GM12878 (cell line): ENCODE data around the gene LDLRAP1. TPM values are rescaled to one million over a fixed set of nuclear protein-coding genes. Genes with fewer than 3 reads are reported as not detected.

ENCODE experiments used
- CHD1 ChIP-seq: IDR thresholded peaks from 2 replicates; pipeline ENCODE4 v1.6.1; 2012; ENCODE audit warnings: low read depth, low read length, improper control_type of control experiment
- CREB1 ChIP-seq: IDR thresholded peaks from 2 replicates; pipeline ENCODE4 v1.6.1; 2012; ENCODE audit warnings: low read depth, mild to moderate bottlenecking, inconsistent platforms
- ETV6 ChIP-seq, 2 experiments: fragments of 450-650 bp in 1 of 2; IDR thresholded peaks in 1 of 2; conservative IDR thresholded peaks in 1 of 2; 2 replicates each; pipeline ENCODE4 v1.6.1; 2014; ENCODE audit warnings: antibody characterized with exemption in 1 of 2, borderline replicate concordance in 1 of 2, low read depth in 1 of 2, mild to moderate bottlenecking in 1 of 2, moderate library complexity in 1 of 2
- GABPA ChIP-seq: IDR thresholded peaks from 2 replicates; pipeline ENCODE4 v1.6.1; 2014; ENCODE audit warnings: antibody characterized with exemption, low read depth, mild to moderate bottlenecking, inconsistent platforms
- HDAC6 ChIP-seq: fragments of 200-600 bp; sonication (generic); IDR thresholded peaks from one replicate; pipeline ENCODE4 v1.8.0; 2017; ENCODE audit warnings: antibody characterized with exemption; ENCODE audit not compliant: unreplicated experiment
- JUNB ChIP-seq: IDR thresholded peaks from 2 replicates; pipeline ENCODE4 v1.6.1; 2016; ENCODE audit warnings: antibody characterized with exemption, mild to moderate bottlenecking
- KLF5 ChIP-seq: fragments of 450-650 bp; IDR thresholded peaks from 2 replicates; pipeline ENCODE4 v1.6.1; 2014; ENCODE audit warnings: mild to moderate bottlenecking; ENCODE audit not compliant: partially characterized antibody
- LARP7 ChIP-seq: fragments of 450-650 bp; IDR thresholded peaks from 2 replicates; pipeline ENCODE4 v1.6.1; 2017; ENCODE audit warnings: mild to moderate bottlenecking
- NR2F1 ChIP-seq: fragments of 450-650 bp; conservative IDR thresholded peaks from 2 replicates; pipeline ENCODE4 v1.6.1; 2017; ENCODE audit warnings: mild to moderate bottlenecking
- PKNOX1 ChIP-seq: fragments of 450-650 bp; IDR thresholded peaks from 2 replicates; pipeline ENCODE4 v1.6.1; 2016; ENCODE audit warnings: mild to moderate bottlenecking
- POLR2AphosphoS5 ChIP-seq: IDR thresholded peaks from 2 replicates; pipeline ENCODE4 v1.6.1; 2011; ENCODE audit warnings: mild to moderate bottlenecking, low read length, inconsistent platforms
- RB1 ChIP-seq: fragments of 450-650 bp; formaldehyde crosslinking; IDR thresholded peaks from 2 replicates; pipeline ENCODE4 v1.6.1; 2017; ENCODE audit warnings: mild to moderate bottlenecking, borderline replicate concordance
- SIX5 ChIP-seq: IDR thresholded peaks from 2 replicates; pipeline ENCODE4 v1.6.1; 2011; ENCODE audit warnings: mild to moderate bottlenecking, low read depth, low read length, moderate library complexity; ENCODE audit not compliant: severe bottlenecking
- SREBF2 ChIP-seq: IDR thresholded peaks from 2 replicates; pipeline ENCODE4 v1.6.1; 2012; ENCODE audit warnings: mild to moderate bottlenecking, low read length
- SUPT20H ChIP-seq: IDR thresholded peaks from 2 replicates; pipeline ENCODE4 v1.6.1; 2011; ENCODE audit warnings: low read depth, mild to moderate bottlenecking, low read length, moderate library complexity, borderline replicate concordance; ENCODE audit not compliant: control insufficient read depth
- TAF1 ChIP-seq: IDR thresholded peaks from 2 replicates; pipeline ENCODE4 v1.6.1; 2011; ENCODE audit warnings: mild to moderate bottlenecking, low read depth, low read length, borderline replicate concordance
- TBL1XR1 ChIP-seq: IDR thresholded peaks from 2 replicates; pipeline ENCODE4 v1.6.1; 2012; ENCODE audit warnings: low read depth, low read length, improper control_type of control experiment
- ZNF207 ChIP-seq: fragments of 450-650 bp; IDR thresholded peaks from 2 replicates; pipeline ENCODE4 v1.6.1; 2014; ENCODE audit warnings: antibody characterized with exemption, mild to moderate bottlenecking, borderline replicate concordance
- ZSCAN29 ChIP-seq: fragments of 450-650 bp; IDR thresholded peaks from 2 replicates; pipeline ENCODE4 v1.6.1; 2017; ENCODE audit warnings: mild to moderate bottlenecking, moderate library complexity
- polyA plus RNA-seq, 11 experiments: library from polyadenylated mRNA; depleted of rRNA in 4 of 11; unstranded in 6 of 11; stranded (reverse) in 5 of 11; fragments of >200 nt; fragmentation: Nextera tagmentation in 4 of 11; fragmentation: Illumina TruSeq in 1 of 11; extraction: Ambion mirVana in 4 of 11; extraction: Trizol in 1 of 11; gene quantifications; 1 replicate in 1 of 11; 2 replicates in 10 of 11; pipeline versions ENCODE4 v1.2.1 to v1.2.3, GENCODE V29; 2011 to 2016; ENCODE audit warnings: inconsistent platforms in 2 of 11, missing spikeins in 2 of 11, low read depth in 1 of 11
- total RNA-seq, 4 experiments: library from RNA; depleted of rRNA in 3 of 4; stranded (reverse); fragments of >200 nt in 3 of 4; fragmentation: Illumina TruSeq in 1 of 4; extraction: Trizol in 1 of 4; gene quantifications; 2 replicates each; pipeline versions ENCODE4 v1.2.1 to v1.2.3, GENCODE V29; 2013 to 2021
- TF ChIP-seq, protein P1 (sequence below): IDR thresholded peaks from 2 replicates; pipeline ENCODE4 v1.6.1; 2012; ENCODE audit warnings: mild to moderate bottlenecking, low read depth, low read length
- TF ChIP-seq, protein P2 (sequence below), 3 experiments: IDR thresholded peaks in 2 of 3; conservative IDR thresholded peaks in 1 of 3; 2 replicates each; pipeline ENCODE4 v1.5.1; 2011; ENCODE audit warnings: low read depth in 3 of 3, low read length in 3 of 3, mild to moderate bottlenecking in 3 of 3, control low read depth in 2 of 3, moderate library complexity in 2 of 3, inconsistent platforms in 1 of 3, mixed read lengths in 1 of 3; ENCODE audit not compliant: control insufficient read depth in 2 of 3, insufficient read depth in 1 of 3; ENCODE audit errors: extremely low read depth in 1 of 3
- TF ChIP-seq, protein P3 (sequence below): IDR thresholded peaks from 2 replicates; pipeline ENCODE4 v1.6.1; 2011; ENCODE audit warnings: borderline replicate concordance, low read depth, mild to moderate bottlenecking, moderate library complexity, mixed read lengths, low read length; ENCODE audit not compliant: insufficient read depth; ENCODE audit errors: extremely low read length

Gene LDLRAP1
- total and polyA plus RNA-seq, 10 of the 15 experiments (the other 5 are each of a cell fraction or from before 2014, with no cell fraction given), result 0.43 to 37.6 (median 22.0) TPM

- TF ChIP-seq NR2F1 (peak; percentile 48), SREBF2 (no peak), POLR2AphosphoS5 (0 out of 2 replicates have a peak, but pooled peaks have one; percentile 40), CREB1 (0 out of 2 replicates have a peak, but pooled peaks have one; percentile 29), JUNB (peak; percentile 37; the same call in 1 of the 2 replicates), TBL1XR1 (0 out of 2 replicates have a peak, but pooled peaks have one; percentile 36), GABPA (no peak), SIX5 (no peak), ETV6 (conservative IDR thresholded peaks at IDR 0.05 in 1 of 2, IDR thresholded peaks at IDR 0.05 in 1 of 2; ENCODE audit: borderline replicate concordance in 1 of 2, low read depth in 1 of 2) (peak in 1 of 2 experiments; percentile 35; a peak in 1 of 4 replicates), ZSCAN29 (no peak), PKNOX1 (no peak; the same call in 1 of the 2 replicates), HDAC6 (no peak), TAF1 (no peak), RB1 (no peak), CHD1 (no peak), KLF5 (no peak), LARP7 (no peak), SUPT20H (no peak), ZNF207 (no peak)
- TF ChIP-seq, protein P1, sequence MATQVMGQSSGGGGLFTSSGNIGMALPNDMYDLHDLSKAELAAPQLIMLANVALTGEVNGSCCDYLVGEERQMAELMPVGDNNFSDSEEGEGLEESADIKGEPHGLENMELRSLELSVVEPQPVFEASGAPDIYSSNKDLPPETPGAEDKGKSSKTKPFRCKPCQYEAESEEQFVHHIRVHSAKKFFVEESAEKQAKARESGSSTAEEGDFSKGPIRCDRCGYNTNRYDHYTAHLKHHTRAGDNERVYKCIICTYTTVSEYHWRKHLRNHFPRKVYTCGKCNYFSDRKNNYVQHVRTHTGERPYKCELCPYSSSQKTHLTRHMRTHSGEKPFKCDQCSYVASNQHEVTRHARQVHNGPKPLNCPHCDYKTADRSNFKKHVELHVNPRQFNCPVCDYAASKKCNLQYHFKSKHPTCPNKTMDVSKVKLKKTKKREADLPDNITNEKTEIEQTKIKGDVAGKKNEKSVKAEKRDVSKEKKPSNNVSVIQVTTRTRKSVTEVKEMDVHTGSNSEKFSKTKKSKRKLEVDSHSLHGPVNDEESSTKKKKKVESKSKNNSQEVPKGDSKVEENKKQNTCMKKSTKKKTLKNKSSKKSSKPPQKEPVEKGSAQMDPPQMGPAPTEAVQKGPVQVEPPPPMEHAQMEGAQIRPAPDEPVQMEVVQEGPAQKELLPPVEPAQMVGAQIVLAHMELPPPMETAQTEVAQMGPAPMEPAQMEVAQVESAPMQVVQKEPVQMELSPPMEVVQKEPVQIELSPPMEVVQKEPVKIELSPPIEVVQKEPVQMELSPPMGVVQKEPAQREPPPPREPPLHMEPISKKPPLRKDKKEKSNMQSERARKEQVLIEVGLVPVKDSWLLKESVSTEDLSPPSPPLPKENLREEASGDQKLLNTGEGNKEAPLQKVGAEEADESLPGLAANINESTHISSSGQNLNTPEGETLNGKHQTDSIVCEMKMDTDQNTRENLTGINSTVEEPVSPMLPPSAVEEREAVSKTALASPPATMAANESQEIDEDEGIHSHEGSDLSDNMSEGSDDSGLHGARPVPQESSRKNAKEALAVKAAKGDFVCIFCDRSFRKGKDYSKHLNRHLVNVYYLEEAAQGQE, result no peak
- TF ChIP-seq, protein P2, sequence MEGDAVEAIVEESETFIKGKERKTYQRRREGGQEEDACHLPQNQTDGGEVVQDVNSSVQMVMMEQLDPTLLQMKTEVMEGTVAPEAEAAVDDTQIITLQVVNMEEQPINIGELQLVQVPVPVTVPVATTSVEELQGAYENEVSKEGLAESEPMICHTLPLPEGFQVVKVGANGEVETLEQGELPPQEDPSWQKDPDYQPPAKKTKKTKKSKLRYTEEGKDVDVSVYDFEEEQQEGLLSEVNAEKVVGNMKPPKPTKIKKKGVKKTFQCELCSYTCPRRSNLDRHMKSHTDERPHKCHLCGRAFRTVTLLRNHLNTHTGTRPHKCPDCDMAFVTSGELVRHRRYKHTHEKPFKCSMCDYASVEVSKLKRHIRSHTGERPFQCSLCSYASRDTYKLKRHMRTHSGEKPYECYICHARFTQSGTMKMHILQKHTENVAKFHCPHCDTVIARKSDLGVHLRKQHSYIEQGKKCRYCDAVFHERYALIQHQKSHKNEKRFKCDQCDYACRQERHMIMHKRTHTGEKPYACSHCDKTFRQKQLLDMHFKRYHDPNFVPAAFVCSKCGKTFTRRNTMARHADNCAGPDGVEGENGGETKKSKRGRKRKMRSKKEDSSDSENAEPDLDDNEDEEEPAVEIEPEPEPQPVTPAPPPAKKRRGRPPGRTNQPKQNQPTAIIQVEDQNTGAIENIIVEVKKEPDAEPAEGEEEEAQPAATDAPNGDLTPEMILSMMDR (IDR thresholded peaks at IDR 0.05 in 2 of 3, conservative IDR thresholded peaks at IDR 0.05 in 1 of 3; ENCODE audit: control insufficient read depth in 2 of 3, extremely low read depth in 1 of 3, insufficient read depth in 1 of 3, low read depth in 3 of 3, low read length in 3 of 3), result no peak
- TF ChIP-seq, protein P3, sequence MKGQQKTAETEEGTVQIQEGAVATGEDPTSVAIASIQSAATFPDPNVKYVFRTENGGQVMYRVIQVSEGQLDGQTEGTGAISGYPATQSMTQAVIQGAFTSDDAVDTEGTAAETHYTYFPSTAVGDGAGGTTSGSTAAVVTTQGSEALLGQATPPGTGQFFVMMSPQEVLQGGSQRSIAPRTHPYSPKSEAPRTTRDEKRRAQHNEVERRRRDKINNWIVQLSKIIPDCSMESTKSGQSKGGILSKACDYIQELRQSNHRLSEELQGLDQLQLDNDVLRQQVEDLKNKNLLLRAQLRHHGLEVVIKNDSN, result no peak
Measured at GRCh38 chr1:25549273-25550154, 6.1 kb downstream of the LDLRAP1 start (continued).
